ENCODE measurements around the gene CLDN4.
"Not testable (repeated sequence)": the region's sequence is repeated elsewhere in the genome, so short reads cannot be mapped to it uniquely, and the experiment has no call there.

Gene CLDN4

DNA sequence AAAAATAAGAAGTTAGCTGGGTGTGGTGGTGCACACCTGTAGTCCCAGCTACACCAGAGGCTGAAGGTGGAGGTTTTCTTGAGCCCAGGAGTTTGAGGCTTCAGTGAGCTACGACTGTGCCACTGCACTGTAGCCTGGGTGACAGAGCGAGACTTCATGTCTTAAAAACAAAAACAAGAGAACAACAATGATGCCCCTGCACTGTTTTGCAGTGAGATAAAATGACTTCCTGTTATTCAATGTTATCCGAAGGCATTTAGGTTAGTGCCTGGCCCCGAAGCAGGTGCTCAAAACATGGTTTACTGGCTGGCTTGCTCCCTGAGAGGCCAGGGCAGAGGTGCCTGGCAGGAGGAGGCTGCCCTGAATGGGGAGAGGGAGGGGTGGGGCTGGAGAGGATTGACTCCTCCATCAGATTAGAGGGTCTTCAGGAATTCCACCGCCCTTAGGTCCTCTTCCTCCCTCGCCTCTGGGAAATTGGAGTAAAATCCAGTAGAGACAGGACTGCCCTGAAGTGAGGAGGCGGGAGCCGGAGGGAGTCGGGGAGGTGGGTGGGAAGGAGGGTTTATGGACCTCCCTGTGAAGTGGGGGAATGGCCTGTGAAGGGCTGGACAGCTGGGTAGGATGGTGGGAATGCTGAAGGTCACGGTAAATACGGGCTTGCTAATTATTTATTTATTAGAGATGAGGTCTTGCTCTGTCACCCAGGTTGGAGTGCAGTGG lies 6.8 kb upstream of the CLDN4 start:
- no peak for DNase-seq (ENCODE audit: low spot score)

- DNase-seq (ENCODE audit: low spot score): no peak
Measured at GRCh38 chr7:73824986-73825385, 5.8 kb upstream of the CLDN4 start.

DNA sequence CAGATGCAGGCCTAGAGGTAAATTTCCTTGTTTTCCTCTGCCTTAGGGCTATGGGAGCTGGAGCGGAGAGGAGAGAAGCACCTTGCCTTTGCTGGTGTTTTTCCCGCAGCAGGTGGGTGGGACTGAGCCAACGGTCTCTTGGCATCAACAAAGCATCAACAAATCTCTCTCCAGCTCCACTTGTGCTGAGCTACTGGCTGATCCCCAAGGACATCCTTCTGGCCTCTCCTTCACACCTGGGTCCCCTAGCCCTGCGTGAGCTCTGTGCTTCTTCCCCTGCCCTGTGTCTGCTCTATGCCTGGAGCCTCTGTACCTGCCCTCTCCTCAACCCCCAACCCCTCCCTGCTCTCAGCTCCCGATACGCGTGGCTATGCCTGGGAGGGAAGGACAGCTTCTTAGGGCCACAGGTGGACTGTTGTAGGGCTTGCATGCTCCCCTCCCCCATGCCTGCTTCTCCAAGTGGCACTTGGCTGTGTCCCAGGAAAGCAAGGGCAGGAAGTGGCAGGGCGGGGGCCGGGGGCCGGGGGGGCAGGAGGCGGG lies 3.2 kb upstream of the CLDN4 start:
- DNase-seq (ENCODE audit: low spot score): peak; percentile 95

DNA sequence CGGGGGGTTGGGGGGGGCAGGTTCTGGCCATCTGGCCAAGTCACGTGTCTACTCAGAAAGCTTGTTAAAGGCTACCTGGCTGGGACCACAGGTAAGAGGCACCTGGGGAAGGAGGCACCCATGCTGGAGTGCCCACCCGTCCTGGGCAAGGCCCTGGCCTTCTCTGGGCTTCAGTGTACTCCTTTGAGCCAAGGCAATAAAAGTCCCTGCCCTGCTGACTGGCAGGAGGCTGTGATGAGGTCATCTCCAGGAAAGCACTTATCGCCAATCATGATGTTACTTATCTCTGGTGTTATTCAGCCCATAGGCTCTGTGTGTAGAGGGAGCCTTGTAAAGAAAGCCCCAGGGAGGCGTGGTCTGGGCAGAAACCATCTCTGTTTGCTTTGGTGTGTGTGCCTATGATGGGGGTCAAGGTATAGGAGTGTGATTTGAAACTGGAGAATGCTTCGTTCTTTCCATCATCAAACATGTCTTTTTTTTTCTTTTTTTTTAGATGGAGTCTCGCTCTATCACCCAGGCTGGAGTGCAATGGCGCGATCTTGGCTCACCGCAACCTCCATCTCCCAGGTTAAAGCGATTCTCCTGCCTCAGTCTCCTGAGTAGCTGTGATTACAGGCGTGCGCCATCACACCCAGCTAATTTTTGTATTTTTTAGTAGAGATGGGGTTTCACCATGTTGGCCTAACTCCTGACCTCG lies 2.5 kb upstream of the CLDN4 start:
- peak; percentile 100 for DNase-seq (ENCODE audit: low spot score)

- no peak for DNase-seq (ENCODE audit: low spot score)
Measured at GRCh38 chr7:73828972-73829371, 1.8 kb upstream of the CLDN4 start.

DNA sequence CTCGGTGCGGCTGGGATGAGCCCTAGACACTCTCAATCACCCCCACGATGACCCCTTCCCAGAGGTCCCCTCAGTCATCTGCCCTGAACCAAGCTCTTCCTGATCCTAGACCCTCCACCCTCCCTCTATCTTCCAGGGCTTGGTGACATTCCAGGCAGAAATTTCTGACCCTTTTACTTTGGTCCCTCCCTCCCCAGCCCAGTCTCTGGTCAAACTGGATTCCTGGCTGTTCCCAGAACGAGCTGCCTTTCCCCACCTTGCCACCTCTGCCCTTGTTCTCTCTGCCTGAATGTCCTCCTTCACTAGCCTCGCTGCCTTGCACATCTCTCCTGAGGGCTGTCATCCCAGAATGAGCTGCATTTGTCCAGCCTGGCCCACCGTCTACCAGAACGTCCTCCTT lies 1.3 kb upstream of the CLDN4 start:
- DNase-seq (ENCODE audit: low spot score): no peak

- DNase-seq (ENCODE audit: low spot score): peak; percentile 49
Measured at GRCh38 chr7:73829921-73830680, 695 bp upstream of the CLDN4 start.

GRCh38 chr7:73831584-73831833 lies 713 bp downstream of the CLDN4 start:
- DNase-seq (ENCODE audit: low spot score): no peak

DNA sequence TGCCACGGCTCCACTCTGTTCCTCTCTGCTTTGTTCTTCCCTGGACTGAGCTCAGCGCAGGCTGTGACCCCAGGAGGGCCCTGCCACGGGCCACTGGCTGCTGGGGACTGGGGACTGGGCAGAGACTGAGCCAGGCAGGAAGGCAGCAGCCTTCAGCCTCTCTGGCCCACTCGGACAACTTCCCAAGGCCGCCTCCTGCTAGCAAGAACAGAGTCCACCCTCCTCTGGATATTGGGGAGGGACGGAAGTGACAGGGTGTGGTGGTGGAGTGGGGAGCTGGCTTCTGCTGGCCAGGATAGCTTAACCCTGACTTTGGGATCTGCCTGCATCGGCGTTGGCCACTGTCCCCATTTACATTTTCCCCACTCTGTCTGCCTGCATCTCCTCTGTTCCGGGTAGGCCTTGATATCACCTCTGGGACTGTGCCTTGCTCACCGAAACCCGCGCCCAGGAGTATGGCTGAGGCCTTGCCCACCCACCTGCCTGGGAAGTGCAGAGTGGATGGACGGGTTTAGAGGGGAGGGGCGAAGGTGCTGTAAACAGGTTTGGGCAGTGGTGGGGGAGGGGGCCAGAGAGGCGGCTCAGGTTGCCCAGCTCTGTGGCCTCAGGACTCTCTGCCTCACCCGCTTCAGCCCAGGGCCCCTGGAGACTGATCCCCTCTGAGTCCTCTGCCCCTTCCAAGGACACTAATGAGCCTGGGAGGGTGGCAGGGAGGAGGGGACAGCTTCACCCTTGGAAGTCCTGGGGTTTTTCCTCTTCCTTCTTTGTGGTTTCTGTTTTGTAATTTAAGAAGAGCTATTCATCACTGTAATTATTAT lies 1.2 kb downstream of the CLDN4 start:
- DNase-seq (ENCODE audit: low spot score): peak; percentile 94

GRCh38 chr7:73832806-73833205 lies 2.0 kb downstream of the CLDN4 start:
- peak; percentile 54 for DNase-seq (ENCODE audit: low spot score)

- DNase-seq (ENCODE audit: low spot score): peak; percentile 90
Measured at GRCh38 chr7:73833251-73833919, 2.6 kb downstream of the CLDN4 start.

GRCh38 chr7:73834626-73835191 lies 3.9 kb downstream of the CLDN4 start:
- no peak for DNase-seq (ENCODE audit: low spot score)

GRCh38 chr7:73837167-73837566 lies 6.4 kb downstream of the CLDN4 start:
- DNase-seq (ENCODE audit: low spot score): not testable (repeated sequence)

- peak; percentile 60 for DNase-seq (ENCODE audit: low spot score)
Measured at GRCh38 chr7:73838642-73839041, 7.8 kb downstream of the CLDN4 start.

GRCh38 chr7:73839290-73839689 lies 8.5 kb downstream of the CLDN4 start:
- DNase-seq (ENCODE audit: low spot score): no peak

DNA sequence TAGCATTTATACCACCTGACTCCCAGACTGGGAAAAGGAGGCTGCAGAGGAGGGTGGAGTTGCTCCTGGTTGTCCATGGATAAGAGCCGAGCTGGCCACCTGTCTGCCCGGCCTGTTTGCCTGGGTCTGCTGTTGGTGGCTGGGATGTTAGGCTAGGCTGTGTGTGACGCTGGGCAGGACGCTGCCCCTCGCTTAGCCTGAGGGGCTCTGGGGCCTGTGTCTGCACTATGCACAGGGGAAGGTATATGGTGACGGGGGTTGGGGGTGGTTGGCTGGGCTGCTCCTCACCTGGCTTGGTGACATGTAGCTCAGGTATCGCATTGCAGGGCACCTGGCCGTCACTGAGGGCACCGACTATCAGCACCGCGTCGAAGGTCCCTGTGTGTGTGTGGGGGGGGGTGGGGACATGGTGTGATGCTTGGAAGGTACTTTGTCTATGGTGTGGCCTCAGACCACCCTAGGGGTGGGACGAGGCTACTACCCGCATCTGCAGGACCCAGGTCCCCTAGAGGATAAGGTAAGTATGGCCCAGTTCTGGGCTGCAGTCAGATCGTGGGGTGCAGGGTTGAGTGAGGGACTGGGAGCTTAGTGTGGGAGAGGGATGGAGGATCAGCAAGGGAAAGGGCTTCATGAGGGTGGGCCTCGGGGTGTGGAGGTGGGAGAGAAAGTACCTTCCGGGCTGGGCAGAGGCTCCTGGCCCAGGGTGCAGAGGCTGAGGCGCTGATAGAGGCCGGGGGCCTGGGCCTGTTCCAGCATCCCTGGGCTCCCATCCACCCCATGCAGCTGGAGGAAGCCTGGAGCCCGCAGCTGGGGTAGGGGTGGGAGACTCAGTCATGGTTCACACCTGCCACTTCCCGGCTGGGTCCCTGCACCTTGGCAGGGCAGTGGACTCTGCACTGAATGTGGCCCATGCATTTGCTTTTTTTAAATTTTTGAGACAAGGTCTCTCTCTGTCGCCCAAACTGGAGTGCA lies 9.2 kb downstream of the CLDN4 start:
- no peak for DNase-seq (ENCODE audit: low spot score)

DNA sequence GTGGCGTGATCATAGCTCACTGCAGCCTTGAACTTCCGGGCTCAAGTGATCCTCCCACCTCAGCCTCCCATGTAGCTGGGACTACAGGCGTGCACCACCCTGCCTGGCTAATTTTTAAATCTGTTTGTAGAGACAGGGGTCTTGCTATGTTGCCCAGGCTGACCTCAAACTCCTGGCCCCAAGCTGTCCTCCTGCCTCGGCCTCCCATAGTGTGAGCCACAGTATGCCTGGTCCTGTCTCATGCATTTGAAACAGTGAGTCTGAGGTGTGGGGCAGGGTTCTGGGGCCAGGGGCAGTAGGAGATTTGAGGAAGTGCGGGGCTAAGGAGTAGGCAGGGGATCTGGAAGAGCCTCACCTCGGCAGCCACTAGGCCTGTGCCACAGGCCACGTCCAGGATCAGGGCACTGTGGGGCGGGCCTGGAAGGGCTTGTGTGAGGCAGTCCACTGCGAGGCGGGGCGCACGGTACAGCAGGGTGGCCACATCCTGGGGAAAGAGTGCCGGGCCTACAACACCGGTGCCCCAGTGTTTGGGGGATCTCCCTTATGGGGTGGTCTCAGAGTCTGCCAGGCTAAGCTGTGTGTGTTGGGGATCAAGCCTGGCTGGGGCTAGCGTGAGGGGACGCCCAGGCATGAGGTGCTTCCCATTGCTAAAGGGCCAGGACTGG lies 10.1 kb downstream of the CLDN4 start:
- no peak for DNase-seq (ENCODE audit: low spot score)

GRCh38 chr7:73841689-73842066 lies 10.9 kb downstream of the CLDN4 start:
- no peak for DNase-seq (ENCODE audit: low spot score)
